ENCODE results near the gene IPO9.
"Not testable (repeated sequence)": the region's sequence is repeated elsewhere in the genome, so short reads cannot be mapped to it uniquely, and the experiment has no call there.

The IPO9 gene

DNA sequence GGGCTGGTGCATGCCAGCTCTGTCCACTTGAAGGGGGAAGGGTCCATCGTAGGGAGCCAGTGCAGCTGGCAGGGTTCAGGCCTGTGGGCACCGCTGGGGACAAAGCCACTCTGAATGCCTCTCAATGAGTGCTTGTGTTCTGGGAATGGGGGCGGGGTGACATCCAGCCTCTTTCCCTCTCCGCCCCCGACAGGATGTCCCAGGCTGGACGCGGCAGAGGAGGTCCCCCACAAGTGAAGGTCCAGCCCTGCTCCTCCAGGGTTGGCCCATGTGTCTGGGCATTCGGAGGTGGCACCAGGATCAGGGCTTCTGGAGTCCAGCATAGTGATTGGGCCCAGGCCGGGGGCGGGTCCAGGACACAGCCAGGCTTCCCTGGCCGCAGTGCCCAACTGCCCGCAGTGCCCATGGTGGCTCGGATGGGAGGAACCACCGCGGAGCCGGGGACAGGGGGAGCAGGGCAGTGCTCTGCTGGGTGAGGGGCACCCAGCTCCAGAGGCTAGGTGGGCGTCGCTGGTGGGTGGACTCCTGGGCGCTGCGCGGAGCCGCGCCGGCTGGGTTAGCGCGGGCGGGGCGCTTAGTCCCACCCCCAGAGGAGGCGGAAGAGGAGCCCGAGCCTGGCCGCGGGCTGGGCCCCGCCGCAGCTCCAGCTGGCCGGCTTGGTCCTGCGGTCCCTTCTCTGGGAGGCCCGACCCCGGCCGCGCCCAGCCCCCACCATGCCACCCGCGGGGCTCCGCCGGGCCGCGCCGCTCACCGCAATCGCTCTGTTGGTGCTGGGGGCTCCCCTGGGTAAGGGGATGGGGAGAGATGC lies 59.5 kb downstream of the IPO9 start, which contains the start of gene SHISA4:
TSS of gene SHISA4 (plus strand) at position 617 of the 808 bp plus-strand sequence. CDS start at position 714, 97 bp downstream.
- DNase-seq (ENCODE audit: low read depth, low spot score): no peak

DNA sequence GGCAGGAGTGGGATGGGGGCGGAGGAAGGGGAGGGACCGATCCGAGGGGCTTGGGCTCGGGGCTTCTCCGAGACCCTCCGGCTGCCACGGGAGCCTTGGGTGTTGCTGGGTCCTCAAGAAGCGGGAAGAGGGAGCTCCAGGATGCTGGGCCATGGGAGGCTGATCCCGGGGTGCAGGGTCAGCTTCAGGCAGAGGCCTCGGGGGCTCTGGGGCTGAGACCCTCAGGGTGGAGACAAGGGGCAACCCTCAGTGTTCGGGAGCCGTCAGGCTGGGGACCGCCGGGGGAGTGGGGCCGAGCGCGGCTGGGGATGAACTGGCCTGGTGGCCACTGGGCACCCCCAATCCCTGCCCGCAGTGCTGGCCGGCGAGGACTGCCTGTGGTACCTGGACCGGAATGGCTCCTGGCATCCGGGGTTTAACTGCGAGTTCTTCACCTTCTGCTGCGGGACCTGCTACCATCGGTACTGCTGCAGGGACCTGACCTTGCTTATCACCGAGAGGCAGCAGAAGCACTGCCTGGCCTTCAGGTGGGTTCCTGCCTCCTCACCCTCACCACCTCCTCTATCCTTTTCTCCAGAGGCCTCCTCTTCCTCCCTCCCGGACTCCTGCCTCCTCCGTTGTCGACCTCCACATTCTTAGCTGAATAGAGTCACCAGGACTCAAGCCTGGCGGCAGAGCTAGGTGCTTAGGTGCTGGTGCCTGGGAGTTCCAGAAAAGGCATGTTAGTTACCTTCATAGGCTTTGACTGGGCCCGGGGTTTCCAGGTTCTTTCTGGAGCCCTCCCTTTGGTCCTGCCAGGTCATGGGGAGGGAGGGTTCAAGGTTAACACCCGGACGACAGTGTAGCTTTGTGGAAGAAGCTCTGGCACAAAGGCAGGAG lies 60.4 kb downstream of the IPO9 start:
- DNase-seq (ENCODE audit: low read depth, low spot score): no peak

DNA sequence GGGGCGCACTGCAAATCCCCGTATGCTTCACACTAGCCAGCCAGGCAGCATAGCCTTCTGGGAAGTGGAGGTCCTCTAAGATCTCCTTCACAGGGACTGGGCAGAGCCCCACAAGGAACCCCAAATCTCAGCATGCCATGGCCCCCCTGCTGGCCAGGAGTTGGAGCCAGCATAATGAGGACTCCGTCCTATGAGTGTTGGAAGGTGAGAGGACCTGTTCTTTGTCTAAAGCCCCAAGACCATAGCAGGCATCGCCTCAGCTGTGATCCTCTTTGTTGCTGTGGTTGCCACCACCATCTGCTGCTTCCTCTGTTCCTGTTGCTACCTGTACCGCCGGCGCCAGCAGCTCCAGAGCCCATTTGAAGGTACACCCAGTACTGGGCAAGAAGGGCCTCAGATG lies 61.3 kb downstream of the IPO9 start:
- DNase-seq (ENCODE audit: low read depth, low spot score): no peak

DNA sequence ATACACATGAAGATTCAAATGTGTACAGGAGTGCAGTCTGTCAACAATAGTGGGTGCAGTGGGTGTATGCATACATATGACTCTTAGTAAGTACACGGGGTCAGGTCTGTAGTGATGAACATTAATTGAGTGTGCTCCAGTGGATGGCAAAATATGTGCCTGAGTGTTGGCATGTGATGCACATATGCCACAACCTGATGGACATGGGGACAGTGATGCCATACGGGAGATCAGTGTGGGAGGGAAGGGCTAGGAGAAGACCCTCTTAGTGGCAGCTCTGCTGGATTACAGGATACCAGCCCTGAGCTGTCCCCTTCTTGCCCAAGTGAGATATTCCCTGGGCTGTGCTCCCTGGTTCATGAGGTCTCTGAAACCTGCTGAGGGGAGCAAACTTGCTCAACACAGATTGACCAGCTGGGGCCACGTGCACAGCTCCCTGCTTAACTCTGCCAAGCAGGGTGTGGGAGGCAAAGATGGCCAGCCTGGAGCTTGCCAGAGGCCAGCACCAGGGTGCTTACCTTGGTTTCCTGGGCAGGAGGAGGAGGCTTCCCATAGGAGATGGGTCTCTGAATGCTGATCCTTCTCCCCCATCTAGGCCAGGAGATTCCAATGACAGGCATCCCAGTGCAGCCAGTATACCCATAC lies 62.0 kb downstream of the IPO9 start:
- DNase-seq (ENCODE audit: low read depth, low spot score): no peak

DNA sequence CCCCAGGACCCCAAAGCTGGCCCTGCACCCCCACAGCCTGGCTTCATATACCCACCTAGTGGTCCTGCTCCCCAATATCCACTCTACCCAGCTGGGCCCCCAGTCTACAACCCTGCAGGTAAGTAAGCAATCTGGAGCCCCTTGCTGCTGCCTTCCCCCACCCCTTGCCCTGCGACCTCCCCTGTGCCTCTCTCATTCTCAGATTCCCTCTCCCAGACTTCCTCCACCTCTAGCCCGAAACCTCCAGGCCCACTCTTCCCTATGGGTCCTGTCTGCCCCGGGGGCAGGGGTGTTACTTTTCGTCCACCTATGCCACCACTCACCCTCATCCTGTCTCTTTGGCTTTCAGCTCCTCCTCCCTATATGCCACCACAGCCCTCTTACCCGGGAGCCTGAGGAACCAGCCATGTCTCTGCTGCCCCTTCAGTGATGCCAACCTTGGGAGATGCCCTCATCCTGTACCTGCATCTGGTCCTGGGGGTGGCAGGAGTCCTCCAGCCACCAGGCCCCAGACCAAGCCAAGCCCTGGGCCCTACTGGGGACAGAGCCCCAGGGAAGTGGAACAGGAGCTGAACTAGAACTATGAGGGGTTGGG lies 62.6 kb downstream of the IPO9 start:
- DNase-seq (ENCODE audit: low read depth, low spot score): no peak

DNA sequence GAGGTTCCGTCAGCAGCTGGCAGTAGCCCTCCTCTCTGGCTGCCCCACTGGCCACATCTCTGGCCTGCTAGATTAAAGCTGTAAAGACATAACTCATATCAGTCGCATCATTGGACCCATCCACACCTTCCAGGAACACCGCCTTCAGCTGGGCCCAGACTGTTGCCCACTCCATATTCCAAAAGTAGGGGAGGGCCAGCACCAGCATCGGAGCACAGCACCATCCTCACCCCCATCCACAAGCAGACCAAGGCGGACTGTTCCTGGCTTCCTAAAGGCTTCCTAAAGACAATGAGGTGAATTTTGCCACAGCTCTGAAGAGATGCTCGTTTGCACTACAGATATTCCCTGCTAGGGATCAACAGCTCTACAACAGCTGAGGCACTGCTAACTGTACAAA lies 63.3 kb downstream of the IPO9 start:
- DNase-seq (ENCODE audit: low read depth, low spot score): no peak

DNA sequence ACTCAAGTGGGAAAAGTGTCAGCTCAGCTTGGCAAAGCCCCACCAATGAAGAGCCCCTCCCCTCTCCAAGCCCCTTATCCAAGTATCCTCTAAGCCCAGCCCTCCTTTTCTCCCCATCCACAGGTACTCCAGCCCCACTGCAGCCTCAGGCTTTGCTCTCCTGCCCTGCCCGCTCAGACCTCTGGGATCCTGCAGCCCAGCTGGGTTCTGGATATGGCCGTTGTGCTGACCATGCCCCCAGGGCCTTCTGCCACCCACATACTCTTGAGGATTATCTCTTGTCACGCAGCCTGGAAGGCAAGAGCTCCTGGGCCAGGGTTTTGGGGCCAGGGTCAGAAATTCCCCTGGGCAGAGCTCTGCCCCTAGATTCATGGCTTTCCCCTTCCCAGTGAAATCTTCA lies 64.5 kb downstream of the IPO9 start:
- DNase-seq (ENCODE audit: low read depth, low spot score): no peak

DNA sequence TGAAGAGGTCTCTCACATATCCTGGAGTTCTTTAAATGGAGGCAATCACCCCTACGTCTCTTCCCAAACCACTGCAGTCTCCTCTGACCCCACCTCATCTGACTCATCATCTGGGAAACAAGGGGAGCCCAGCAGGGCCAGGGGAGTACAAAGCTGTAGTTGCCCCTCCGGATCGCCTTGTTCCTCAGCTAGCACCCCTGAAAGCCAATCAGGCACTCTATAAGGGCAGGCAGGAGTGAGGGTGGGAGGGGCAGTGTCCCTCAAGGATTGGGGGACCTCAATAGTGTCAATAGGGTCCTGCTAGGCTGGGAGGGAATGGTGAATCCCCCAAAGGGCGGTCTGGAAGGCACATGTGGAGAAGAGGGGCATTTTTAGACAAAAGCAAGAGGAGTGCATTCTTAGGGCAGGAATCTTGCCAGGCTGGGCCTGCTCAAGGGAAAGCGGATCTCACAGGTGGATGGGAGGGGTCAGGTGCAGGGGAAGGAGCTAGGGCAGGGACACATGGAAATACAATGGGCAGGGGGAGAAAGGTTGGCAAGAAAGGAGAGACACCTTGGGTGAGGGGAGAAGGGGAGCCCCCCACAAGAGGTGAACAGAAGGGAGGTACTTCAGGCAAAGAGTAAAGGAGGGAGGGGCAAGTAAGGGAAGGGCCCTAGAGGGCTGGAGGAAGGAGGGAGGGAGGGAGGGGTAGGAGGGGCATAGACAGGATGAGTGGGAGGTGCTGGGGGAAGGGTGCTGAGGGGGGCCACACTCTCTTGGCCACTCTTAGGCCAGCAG lies 65.6 kb downstream of the IPO9 start:
- no peak for DNase-seq (ENCODE audit: low read depth, low spot score)

DNA sequence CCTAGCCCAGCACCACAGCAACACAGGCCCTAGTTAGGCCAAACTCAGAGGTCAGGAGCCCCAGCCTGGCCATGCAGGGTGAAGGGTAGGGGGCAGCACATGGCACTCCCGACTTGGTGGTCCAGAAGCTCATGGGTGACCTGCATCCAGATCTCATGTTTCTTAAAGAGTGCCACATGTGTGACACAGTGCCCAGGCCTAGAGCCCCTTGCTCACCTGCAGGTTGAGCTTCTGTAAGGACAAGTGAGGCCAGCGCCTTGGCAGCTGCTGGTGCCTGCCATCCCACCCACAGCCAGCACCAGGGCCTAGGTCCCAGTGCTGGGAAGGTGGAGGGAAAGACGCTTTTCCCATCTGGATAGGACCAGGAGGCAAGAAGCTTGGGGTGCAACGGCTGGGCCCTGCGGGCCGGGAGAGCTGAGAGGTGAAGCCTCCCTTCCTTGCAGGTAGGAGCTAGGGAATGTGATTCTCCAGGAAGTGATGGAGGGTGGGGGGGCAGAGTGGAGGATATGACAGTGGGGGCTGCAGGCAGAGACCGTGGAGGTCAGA lies 66.2 kb downstream of the IPO9 start:
- no peak for DNase-seq (ENCODE audit: low read depth, low spot score)

DNA sequence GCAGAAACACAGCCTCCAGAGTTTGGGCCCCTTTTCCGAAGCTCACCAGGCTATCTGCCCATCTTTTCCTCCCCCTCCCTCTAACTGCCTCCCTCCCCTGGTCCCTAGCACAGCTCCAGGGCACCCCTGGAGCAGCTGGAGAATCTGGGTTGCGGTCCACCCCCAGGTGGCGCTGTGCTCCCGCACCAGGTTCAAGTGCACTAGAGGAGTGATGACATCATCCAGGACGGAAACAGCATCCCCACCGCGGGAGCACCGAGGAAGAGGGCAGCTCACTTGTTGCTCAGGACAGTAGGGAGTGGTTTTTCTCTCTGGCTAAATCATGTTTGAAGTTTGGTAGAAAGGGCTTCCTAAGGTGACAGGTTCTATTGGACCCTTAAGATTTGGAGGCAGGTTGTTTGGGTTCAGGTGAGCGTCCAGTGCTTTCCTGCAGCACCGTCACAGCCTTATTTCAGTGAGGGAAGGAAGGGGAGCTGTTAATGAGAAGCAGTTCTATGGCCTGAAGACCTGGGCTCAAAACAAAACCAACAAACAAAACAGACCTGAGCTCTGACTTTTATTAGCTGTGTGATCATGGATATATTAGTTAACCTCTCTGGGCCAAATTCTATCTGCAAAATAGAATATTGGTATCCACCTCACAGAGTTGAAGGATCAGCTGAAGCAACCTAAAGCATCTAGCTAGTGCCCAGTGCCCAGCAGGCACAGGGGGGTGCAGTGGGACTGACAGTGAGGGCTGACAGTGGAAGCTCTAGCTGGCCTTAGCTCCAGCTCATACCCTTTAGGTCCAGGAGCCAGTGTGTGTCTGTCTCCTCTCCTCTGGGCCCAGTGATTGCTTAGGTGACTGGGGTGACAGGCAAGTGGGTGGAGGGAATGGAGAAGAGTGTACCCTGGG lies 67.2 kb downstream of the IPO9 start:
- peak; percentile 70 for DNase-seq (ENCODE audit: low read depth, low spot score)

DNA sequence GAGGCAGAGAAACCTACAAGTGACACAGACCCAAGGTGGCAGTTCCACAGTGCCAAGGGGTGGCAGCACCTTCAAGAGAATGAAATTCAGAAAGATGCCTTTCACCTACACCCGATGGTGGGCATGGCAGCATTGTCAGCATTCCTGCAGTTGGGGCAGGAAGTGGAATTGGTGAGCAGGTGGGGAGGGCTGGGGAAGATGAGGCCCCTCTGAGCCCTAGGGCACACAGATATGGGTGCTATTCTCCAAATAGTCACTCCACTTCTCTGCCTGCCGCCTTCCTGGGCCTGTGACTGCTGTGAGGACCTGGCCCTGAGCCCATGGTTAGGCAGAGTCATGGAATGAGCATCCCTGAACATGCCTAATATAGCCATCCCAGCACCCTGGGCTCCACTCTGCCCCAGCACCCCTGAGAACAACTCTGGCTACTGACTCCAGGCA lies 68.0 kb downstream of the IPO9 start:
- no peak for DNase-seq (ENCODE audit: low read depth, low spot score)

DNA sequence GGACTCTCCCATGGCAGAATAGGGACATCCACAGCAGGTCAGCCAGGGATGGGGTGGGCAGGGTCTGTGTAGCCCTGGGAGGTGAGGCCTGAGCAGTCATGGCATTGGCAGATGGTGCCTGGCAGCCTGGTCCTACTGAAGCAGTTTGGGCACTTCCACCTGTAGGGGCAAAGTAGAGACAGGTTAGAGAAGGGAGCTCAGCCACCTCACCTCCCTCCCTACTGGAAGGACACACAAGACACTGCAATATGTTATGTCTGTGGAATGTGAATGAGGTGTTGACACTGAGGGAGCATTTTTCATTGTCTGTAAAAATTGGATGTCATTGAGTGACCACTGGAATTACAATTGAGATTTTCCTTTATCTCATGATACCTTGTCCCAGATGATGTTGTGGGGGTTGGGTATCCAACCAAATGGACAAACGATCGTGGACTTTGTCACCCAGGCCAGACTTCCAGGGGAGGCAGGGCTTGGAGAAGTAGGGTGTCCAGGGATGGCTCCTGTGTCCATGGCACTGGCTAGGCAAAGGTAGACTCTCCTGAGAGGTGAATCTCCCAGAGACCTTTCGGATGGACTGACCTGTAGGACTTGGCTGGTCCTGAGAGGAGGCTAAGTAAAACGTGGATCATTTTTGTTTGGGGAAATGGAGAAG lies 69.4 kb downstream of the IPO9 start:
- DNase-seq (ENCODE audit: low read depth, low spot score): no peak

DNA sequence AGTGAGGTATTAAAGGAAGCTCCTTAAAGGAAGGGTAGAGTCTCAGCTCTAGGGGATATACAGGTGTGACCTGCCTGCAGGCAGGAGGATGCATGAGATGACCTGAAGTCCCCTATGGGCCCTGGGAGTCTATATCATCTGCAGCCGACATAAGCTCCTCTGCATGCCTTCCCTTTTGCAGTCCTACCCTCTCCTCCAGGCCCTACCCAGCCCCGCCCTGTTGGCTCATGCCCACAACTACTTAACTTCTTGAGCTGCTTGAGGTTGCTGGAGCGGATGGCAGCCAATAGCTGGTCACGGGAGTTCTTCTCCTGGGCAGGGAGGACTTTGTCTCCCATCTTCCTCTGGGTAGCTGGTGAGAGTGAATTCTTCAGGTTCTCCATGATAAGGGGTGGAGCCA lies 70.0 kb downstream of the IPO9 start:
- no peak for DNase-seq (ENCODE audit: low read depth, low spot score)

DNA sequence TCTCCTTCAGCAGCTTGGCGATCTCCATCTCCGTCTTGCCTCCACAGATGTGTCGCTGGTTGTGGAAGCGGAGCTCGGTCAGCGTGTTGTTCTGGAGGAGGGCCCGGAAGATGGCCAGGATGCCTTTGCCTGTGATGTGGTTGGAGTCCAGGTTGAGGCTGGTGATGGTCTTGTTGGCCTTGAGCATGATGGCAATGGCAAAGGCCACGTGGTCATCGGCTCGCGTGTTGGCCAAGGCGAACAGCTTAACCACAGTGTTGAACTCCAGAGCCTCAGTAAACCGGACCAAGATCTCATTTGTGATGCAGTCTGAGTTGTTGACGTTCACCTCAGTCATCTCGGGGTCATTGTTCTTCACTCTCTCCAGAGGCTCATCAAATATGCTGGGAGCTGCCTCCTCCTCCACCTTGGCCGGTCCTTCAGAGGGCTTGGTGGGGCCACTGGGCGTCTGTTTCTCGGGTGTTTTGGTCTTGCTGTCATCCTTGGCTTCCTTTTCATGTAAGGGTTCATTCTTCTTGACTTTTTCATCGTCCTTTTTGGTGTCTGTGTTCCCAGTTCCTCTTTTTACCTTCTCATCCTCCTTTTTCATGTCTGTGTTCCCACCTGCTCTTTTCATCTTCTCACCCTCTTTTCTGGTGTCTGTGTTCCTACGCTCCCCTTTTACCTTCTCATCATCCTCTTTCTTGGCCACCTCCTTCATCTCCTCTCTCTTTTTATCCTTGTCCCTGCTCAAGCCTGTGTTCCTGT lies 70.9 kb downstream of the IPO9 start:
- no peak for DNase-seq (ENCODE audit: low read depth, low spot score)

DNA sequence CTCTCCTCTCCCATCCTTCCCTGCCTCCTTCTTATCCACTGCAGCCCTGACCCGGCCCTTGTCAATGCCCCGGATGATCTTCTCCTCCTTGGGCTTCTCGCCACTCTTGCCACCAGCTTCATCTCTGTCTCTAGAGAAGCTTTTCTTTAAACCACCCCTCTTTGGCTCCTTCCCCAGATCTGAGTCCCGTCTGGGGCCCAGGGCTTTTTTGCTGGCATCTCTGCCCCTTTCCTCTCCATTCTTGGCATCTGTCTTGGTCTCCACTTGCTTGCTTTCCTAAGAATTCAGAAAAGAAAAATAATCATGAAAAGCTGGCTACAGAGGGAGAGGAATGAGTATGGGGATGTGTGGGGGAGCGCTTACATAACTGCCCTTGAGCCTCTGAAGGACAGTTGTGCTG lies 71.5 kb downstream of the IPO9 start:
- no peak for DNase-seq (ENCODE audit: low read depth, low spot score)

DNA sequence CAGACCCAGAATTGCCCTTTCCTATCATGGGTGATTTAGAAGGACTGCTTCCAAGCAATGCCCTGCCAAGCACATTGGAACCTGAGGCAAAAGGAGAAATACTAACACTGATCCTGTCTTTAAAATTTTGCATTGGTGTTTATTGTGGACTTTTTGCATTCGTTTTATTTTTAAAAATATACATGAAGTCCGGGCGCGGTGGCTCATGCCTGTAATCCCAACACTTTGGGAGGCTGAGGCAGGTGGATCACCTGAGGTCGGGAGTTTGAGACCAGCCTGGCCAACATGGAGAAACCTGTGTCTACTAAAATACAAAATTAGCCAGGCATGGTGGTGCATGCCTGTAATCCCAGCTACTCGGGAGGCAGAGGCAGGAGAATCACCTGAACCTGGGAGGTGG lies 72.1 kb downstream of the IPO9 start:
- not testable (repeated sequence) for DNase-seq (ENCODE audit: low read depth, low spot score)

DNA sequence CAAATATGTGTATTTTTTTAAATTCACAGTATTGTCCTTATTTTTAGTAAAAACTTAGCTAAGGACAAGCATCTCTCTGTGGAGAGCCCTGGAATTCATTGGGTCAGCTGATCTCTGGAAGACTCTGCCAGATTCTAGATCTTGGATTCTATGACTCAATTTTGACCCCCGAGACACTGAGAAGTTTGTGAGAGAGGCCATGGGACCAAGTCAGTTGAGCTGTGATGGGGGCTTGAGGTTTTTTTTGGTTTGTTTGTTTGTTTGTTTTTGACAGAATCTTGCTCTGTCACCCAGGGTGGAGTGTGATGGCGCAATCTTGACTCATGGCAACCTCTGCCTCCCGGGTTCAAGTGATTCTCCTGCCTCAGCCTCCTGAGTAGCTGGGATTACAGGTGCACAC lies 73.2 kb downstream of the IPO9 start:
- DNase-seq (ENCODE audit: low read depth, low spot score): no peak

DNA sequence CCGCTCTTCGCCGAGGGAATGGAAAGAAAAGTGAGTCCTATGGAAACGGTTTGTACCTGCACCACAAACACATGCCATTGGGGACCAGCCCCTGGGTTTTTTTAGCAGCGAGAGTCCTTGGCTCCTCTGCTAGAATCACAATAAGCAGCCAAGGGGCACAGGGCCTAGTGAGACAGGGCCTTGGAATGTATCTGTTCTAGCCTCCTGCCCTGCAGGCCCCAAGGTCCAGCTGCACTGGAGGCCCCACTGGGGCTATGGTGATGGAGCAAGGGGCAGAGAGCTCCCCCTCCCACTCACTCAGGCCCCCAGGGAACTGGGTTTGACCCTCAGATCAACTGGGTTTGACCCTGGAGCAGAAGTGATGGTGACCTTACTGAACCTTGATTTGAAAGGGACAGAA lies 74.2 kb downstream of the IPO9 start:
- DNase-seq (ENCODE audit: low read depth, low spot score): no peak
